Measurements from ENCODE around the gene AMPD1.
A peak's percentile ranks its signal among the peaks of the same experiment; 100 is the strongest.

AMPD1 gene

GRCh38 chr1:114695430-114696058, at the start of gene AMPD1:
Gene AMPD1, minus strand, starts transcription at chr1:114695546. Its CDS starts 75 bp downstream, at chr1:114695471.
- no peak for DNase-seq (ENCODE audit: low spot score)

GRCh38 chr1:114741963-114742746, 46.8 kb upstream of the AMPD1 start:
- no peak for DNase-seq (ENCODE audit: low spot score)

- no peak for DNase-seq (ENCODE audit: low spot score)
Observed at GRCh38 chr1:114740331-114740730, 45.0 kb upstream of the AMPD1 start.

GRCh38 chr1:114737314-114737849, 42.0 kb upstream of the AMPD1 start:
- DNase-seq (ENCODE audit: low spot score), result no peak

- DNase-seq (ENCODE audit: low spot score), result no peak
Observed at GRCh38 chr1:114735479-114735878, 40.1 kb upstream of the AMPD1 start.

- no peak for DNase-seq (ENCODE audit: low spot score)
Observed at GRCh38 chr1:114729782-114730181, 34.4 kb upstream of the AMPD1 start.

- DNase-seq (ENCODE audit: low spot score), result no peak
Observed at GRCh38 chr1:114728553-114728952, 33.2 kb upstream of the AMPD1 start.

GRCh38 chr1:114725230-114725629, 29.9 kb upstream of the AMPD1 start:
- no peak for DNase-seq (ENCODE audit: low spot score)

- no peak for DNase-seq (ENCODE audit: low spot score)
Observed at GRCh38 chr1:114723915-114724314, 28.6 kb upstream of the AMPD1 start.

GRCh38 chr1:114723457-114723856, 28.1 kb upstream of the AMPD1 start:
- DNase-seq (ENCODE audit: low spot score), result no peak

GRCh38 chr1:114720492-114720891, 25.1 kb upstream of the AMPD1 start:
- DNase-seq (ENCODE audit: low spot score), result no peak

- no peak for DNase-seq (ENCODE audit: low spot score)
Observed at GRCh38 chr1:114719424-114719787, 24.1 kb upstream of the AMPD1 start.

- DNase-seq (ENCODE audit: low spot score), result no peak
Observed at GRCh38 chr1:114718661-114719423, 23.5 kb upstream of the AMPD1 start.

- DNase-seq (ENCODE audit: low spot score), result peak; percentile 94
Observed at GRCh38 chr1:114716304-114717170, 21.2 kb upstream of the AMPD1 start, which contains the start of gene NRAS. Gene NRAS, minus strand, starts transcription at chr1:114716771. Its CDS starts 611 bp downstream, at chr1:114716160.

GRCh38 chr1:114715952-114716303, 20.6 kb upstream of the AMPD1 start:
- no peak for DNase-seq (ENCODE audit: low spot score)

GRCh38 chr1:114712977-114713376, 17.6 kb upstream of the AMPD1 start:
- DNase-seq (ENCODE audit: low spot score), result no peak

GRCh38 chr1:114710360-114710759, 15.0 kb upstream of the AMPD1 start:
- no peak for DNase-seq (ENCODE audit: low spot score)

- no peak for DNase-seq (ENCODE audit: low spot score)
Observed at GRCh38 chr1:114707604-114708003, 12.3 kb upstream of the AMPD1 start.

GRCh38 chr1:114703242-114703641, 7.9 kb upstream of the AMPD1 start:
- no peak for DNase-seq (ENCODE audit: low spot score)

GRCh38 chr1:114702737-114703136, 7.4 kb upstream of the AMPD1 start:
- DNase-seq (ENCODE audit: low spot score), result no peak

GRCh38 chr1:114701931-114702330, 6.6 kb upstream of the AMPD1 start:
- DNase-seq (ENCODE audit: low spot score), result no peak
